OCI-LY7 (cell line): ENCODE data around the gene PRRX2. TPM values are rescaled to one million over a fixed set of nuclear protein-coding genes. Genes with fewer than 3 reads are reported as not detected.

Experiments
- BruUV-seq: library from RNA; stranded (reverse); fragments of 400-500 nt; replicated peaks from 2 replicates; lab custom pipeline; 2021; lab: Mats Ljungman, UMichigan
- CTCF ChIA-PET: fragments of 300-600 bp; sonication (Branson Sonifier 250); formaldehyde crosslinking; loops from one replicate; lab custom pipeline; 2022; ENCODE audit warnings: antibody characterized with exemption; ENCODE audit not compliant: unreplicated experiment; lab: Charles Lee
- POLR2A ChIA-PET: fragments of 300-600 bp; sonication (Branson Sonifier 250); formaldehyde crosslinking; loops from one replicate; lab custom pipeline; 2022; ENCODE audit warnings: antibody characterized with exemption; lab: Charles Lee
- DNase-seq: peaks from one replicate; pipeline ENCODE4 v3.0.0-alpha.2; 2015; ENCODE audit warnings: low spot score
- H2AFZ ChIP-seq: fragments of 200-600 bp; sonication (generic), shearing (Covaris generic); 2 replicates; pipeline ENCODE4 v1.6.1; 2014; ENCODE audit warnings: mild to moderate bottlenecking, antibody characterized with exemption, low read length, moderate library complexity
- H3K27ac ChIP-seq: fragments of 200-600 bp; sonication (generic); 2 replicates; pipeline ENCODE4 v1.5.1; 2014; ENCODE audit warnings: mixed run types, low read depth, mild to moderate bottlenecking, moderate library complexity, low read length, inconsistent platforms; ENCODE audit not compliant: poor library complexity, severe bottlenecking
- H3K36me3 ChIP-seq: fragments of 200-600 bp; sonication (generic); 2 replicates; pipeline ENCODE4 v1.6.1; 2014; ENCODE audit warnings: mild to moderate bottlenecking, antibody characterized with exemption, low read length, moderate library complexity, mixed read lengths; ENCODE audit not compliant: insufficient read depth
- H3K4me1 ChIP-seq: fragments of 200-600 bp; sonication (generic); 2 replicates; pipeline ENCODE4 v1.5.1; 2014; ENCODE audit warnings: mild to moderate bottlenecking, low read length; ENCODE audit not compliant: insufficient read depth, poor library complexity, severe bottlenecking
- H3K4me2 ChIP-seq: fragments of 200-600 bp; sonication (generic); 2 replicates; pipeline ENCODE4 v1.6.1; 2014; ENCODE audit warnings: mild to moderate bottlenecking, low read length
- H3K4me3 ChIP-seq: fragments of 200-600 bp; sonication (generic); 2 replicates; pipeline ENCODE4 v1.5.1; 2014; ENCODE audit warnings: mild to moderate bottlenecking, low read depth, low read length; ENCODE audit not compliant: poor library complexity, severe bottlenecking
- H3K79me2 ChIP-seq: fragments of 200-600 bp; sonication (generic); 2 replicates; pipeline ENCODE4 v1.6.1; 2016; ENCODE audit warnings: low read depth, mild to moderate bottlenecking, low read length, moderate library complexity, mixed read lengths; ENCODE audit not compliant: insufficient read depth
- H3K9me2 ChIP-seq: fragments of 200-600 bp; sonication (generic); 2 replicates; pipeline ENCODE4 v1.6.1; 2016; ENCODE audit warnings: mild to moderate bottlenecking, low read length, mixed read lengths; ENCODE audit not compliant: insufficient read depth
- H3K9me3 ChIP-seq: fragments of 200-600 bp; sonication (generic); 2 replicates; pipeline ENCODE4 v1.6.1; 2014; ENCODE audit warnings: mild to moderate bottlenecking, mixed run types, low read length, mixed read lengths
- H4K20me1 ChIP-seq: fragments of 200-600 bp; sonication (generic); 2 replicates; pipeline ENCODE4 v1.6.1; 2014; ENCODE audit warnings: mild to moderate bottlenecking, antibody characterized with exemption, low read length, moderate library complexity, mixed read lengths; ENCODE audit not compliant: insufficient read depth
- CTCF ChIP-seq: fragments of 200-600 bp; sonication (generic); conservative IDR thresholded peaks from 2 replicates; pipeline ENCODE4 v1.5.1; 2014; ENCODE audit warnings: mild to moderate bottlenecking, antibody characterized with exemption, low read length, moderate library complexity, mixed read lengths
- EZH2phosphoT487 ChIP-seq: fragments of 200-600 bp; sonication (generic); IDR thresholded peaks from 2 replicates; pipeline ENCODE4 v1.6.1; 2018; ENCODE audit warnings: low read depth, borderline replicate concordance, mild to moderate bottlenecking, mixed run types, antibody characterized with exemption, low read length, moderate library complexity, mixed read lengths
- intact Hi-C: fragments of 100-400 bp; cut with micrococcal nuclease; formaldehyde crosslinking; loops from one replicate; pipeline ENCODE4 v1.10.0; 2022; ENCODE audit not compliant: unreplicated experiment
- total RNA-seq, 2 experiments: library from RNA; depleted of rRNA in 1 of 2; stranded (reverse); fragments of >200 nt in 1 of 2; shearing (Covaris generic) in 1 of 2; gene quantifications; 2 replicates each; pipeline ENCODE4 v1.2.3, GENCODE V29; 2014 to 2022

Gene PRRX2
- total RNA-seq, 2 experiments from 2014 or later, result not detected

- H3K9me2 ChIP-seq, result no peaks in the 10 kb centered on the region
- H3K9me3 ChIP-seq, result no peaks in the 10 kb centered on the region
- ChIA-PET CTCF (no interaction called here), POLR2A (interaction anchor here (0.6 kb wide), 1 partner anchor 394 kb away, joined by 4 read pairs; no protein-coding TSS in a partner anchor)
- H2AFZ ChIP-seq, result no peak overlapping the region
- no peaks in the 10 kb centered on the region for H3K79me2 ChIP-seq
- no peak overlapping the region for H3K4me3 ChIP-seq
- no TSS peak for BruUV-seq
- no peak for TF ChIP-seq CTCF
- TF ChIP-seq EZH2phosphoT487, result no peak
- DNase-seq, result no peak
- no peaks in the 10 kb centered on the region for H4K20me1 ChIP-seq
- no peak overlapping the region for H3K4me2 ChIP-seq
- H3K4me1 ChIP-seq, result no peaks in the 10 kb centered on the region
- no peak overlapping the region for H3K27ac ChIP-seq
- no peaks in the 10 kb centered on the region for H3K36me3 ChIP-seq
- intact Hi-C loops, result no loop called here
Observed at GRCh38 chr9:129676975-129677374, 11.5 kb downstream of the PRRX2 start.

GRCh38 chr9:129677456-129677855 is 12.0 kb downstream of the PRRX2 start:
- Histone ChIP-seq H4K20me1 (no peaks in the 10 kb centered on the region), H3K27ac (no peak overlapping the region), H3K36me3 (no peaks in the 10 kb centered on the region), H3K4me2 (no peak overlapping the region), H3K9me2 (no peaks in the 10 kb centered on the region), H3K4me1 (no peaks in the 10 kb centered on the region), H2AFZ (no peak overlapping the region), H3K79me2 (no peaks in the 10 kb centered on the region), H3K9me3 (no peaks in the 10 kb centered on the region), H3K4me3 (no peak overlapping the region)
- BruUV-seq, result no TSS peak
- intact Hi-C loops, result no loop called here
- TF ChIP-seq CTCF, result no peak
- POLR2A ChIA-PET, result interaction anchor here (0.6 kb wide), 1 partner anchor 394 kb away, joined by 4 read pairs; no protein-coding TSS in a partner anchor
- no peak for DNase-seq
- CTCF ChIA-PET, result no interaction called here

GRCh38 chr9:129678844-129679243 is 13.4 kb downstream of the PRRX2 start:
- no peak for DNase-seq
- Histone ChIP-seq H3K9me2 (no peaks in the 10 kb centered on the region), H3K27ac (no peak overlapping the region), H3K79me2 (no peaks in the 10 kb centered on the region), H4K20me1 (no peaks in the 10 kb centered on the region), H3K9me3 (no peaks in the 10 kb centered on the region), H3K4me3 (no peak overlapping the region), H2AFZ (no peak overlapping the region), H3K4me2 (no peak overlapping the region), H3K4me1 (no peaks in the 10 kb centered on the region), H3K36me3 (no peaks in the 10 kb centered on the region)
- intact Hi-C loops, result no loop called here
- ChIA-PET CTCF (no interaction called here), POLR2A (no interaction called here)
- TF ChIP-seq EZH2phosphoT487, result no peak
- TF ChIP-seq CTCF, result no peak
- BruUV-seq, result no TSS peak
